Fibroblast of lung (primary cell): Measurements from ENCODE around the gene PCDH15.

Source experiments
- CTCF ChIP-seq, 2 donors: IDR thresholded peaks in 1 of 2; conservative IDR thresholded peaks in 1 of 2; 1 replicate in 1 of 2; 2 replicates in 1 of 2; pipeline ENCODE4 v1.5.1; 2011 to 2012; ENCODE audit warnings: low read length in 2 of 2, control low read depth in 1 of 2, inconsistent platforms in 1 of 2, low read depth in 1 of 2, mild to moderate bottlenecking in 1 of 2
- EZH2 ChIP-seq: IDR thresholded peaks from 2 replicates; pipeline ENCODE4 v1.5.1; 2012; ENCODE audit warnings: low read length, control low read depth, mild to moderate bottlenecking; ENCODE audit errors: missing control alignments

GRCh38 chr10:53771701-53772100, 1029.3 kb downstream of the PCDH15 start:
- TF ChIP-seq CTCF (conservative IDR thresholded peaks at IDR 0.05 in 1 of 2, IDR thresholded peaks at IDR 0.05 in 1 of 2; ENCODE audit: low read depth in 1 of 2, low read length in 2 of 2) (no peak), EZH2 (no peak)
